Measurements from ENCODE around the gene IFNA17.

DNA sequence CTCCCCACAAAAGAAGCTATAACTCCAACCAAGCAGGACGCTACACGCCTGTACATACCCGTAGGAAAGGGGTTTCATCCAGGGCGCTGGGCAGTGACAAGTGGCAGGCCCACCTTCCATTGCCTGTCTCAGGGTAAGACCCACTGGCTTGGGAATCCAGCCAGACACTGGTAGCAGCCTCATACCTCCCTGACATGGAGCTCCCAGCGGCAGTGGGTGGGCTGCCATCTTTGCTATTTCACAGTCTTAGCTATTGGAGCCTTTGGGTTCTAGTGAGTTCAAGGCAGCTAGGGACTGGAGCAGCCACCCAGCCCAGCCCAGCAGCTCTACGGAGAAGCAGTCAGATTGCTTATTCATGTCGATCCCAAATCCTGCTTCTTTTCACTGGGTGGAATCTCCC is 17.7 kb downstream of the IFNA17 start:
- no peak for TF ChIP-seq EZH2 (IDR thresholded peaks at IDR 0.05; ENCODE audit: low read length, missing control alignments)
- TF ChIP-seq, protein P1, sequence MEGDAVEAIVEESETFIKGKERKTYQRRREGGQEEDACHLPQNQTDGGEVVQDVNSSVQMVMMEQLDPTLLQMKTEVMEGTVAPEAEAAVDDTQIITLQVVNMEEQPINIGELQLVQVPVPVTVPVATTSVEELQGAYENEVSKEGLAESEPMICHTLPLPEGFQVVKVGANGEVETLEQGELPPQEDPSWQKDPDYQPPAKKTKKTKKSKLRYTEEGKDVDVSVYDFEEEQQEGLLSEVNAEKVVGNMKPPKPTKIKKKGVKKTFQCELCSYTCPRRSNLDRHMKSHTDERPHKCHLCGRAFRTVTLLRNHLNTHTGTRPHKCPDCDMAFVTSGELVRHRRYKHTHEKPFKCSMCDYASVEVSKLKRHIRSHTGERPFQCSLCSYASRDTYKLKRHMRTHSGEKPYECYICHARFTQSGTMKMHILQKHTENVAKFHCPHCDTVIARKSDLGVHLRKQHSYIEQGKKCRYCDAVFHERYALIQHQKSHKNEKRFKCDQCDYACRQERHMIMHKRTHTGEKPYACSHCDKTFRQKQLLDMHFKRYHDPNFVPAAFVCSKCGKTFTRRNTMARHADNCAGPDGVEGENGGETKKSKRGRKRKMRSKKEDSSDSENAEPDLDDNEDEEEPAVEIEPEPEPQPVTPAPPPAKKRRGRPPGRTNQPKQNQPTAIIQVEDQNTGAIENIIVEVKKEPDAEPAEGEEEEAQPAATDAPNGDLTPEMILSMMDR (conservative IDR thresholded peaks at IDR 0.05 in 1 of 2, IDR thresholded peaks at IDR 0.05 in 1 of 2; ENCODE audit: low read depth in 1 of 2, low read length in 2 of 2) = no peak

Measured in fibroblast of lung (primary cell).